HG03103 (cell line): ENCODE data around the gene ZNF136.

Source experiments
- ATAC-seq: cut with Tn5 transposase; IDR thresholded peaks from one replicate; pipeline ENCODE4 v1.9.1; 2021; ENCODE audit warnings: low read depth; ENCODE audit not compliant: unreplicated experiment

Gene ZNF136

GRCh38 chr19:12187625-12188024, 24.7 kb downstream of the ZNF136 start:
- ATAC-seq: no peak

- ATAC-seq: no peak
Measured at GRCh38 chr19:12194827-12195731, 32.2 kb downstream of the ZNF136 start.

- ATAC-seq: no peak
Measured at GRCh38 chr19:12198136-12198535, 35.2 kb downstream of the ZNF136 start.

- ATAC-seq: no peak
Measured at GRCh38 chr19:12199757-12200419, 37.0 kb downstream of the ZNF136 start.

- ATAC-seq: no peak
Measured at GRCh38 chr19:12202250-12202649, 39.4 kb downstream of the ZNF136 start.

GRCh38 chr19:12205296-12205695, 42.4 kb downstream of the ZNF136 start:
- no peak for ATAC-seq

GRCh38 chr19:12208221-12208620, 45.3 kb downstream of the ZNF136 start:
- no peak for ATAC-seq

- ATAC-seq: no peak
Measured at GRCh38 chr19:12217332-12217731, 54.4 kb downstream of the ZNF136 start.

- no peak for ATAC-seq
Measured at GRCh38 chr19:12222980-12223630, 60.2 kb downstream of the ZNF136 start.

GRCh38 chr19:12224676-12225075, 61.8 kb downstream of the ZNF136 start:
- no peak for ATAC-seq

- no peak for ATAC-seq
Measured at GRCh38 chr19:12229990-12230389, 67.1 kb downstream of the ZNF136 start.

GRCh38 chr19:12230751-12231733, 68.1 kb downstream of the ZNF136 start:
- ATAC-seq: no peak

- ATAC-seq: no peak
Measured at GRCh38 chr19:12232961-12233360, 70.1 kb downstream of the ZNF136 start.

GRCh38 chr19:12237143-12237839, 74.4 kb downstream of the ZNF136 start:
- no peak for ATAC-seq
